GM13976 (cell line): ENCODE results near the gene ATP2B2.

Experiments used
- DNase-seq: peaks from one replicate; pipeline ENCODE4 v3.0.0; 2012; ENCODE audit warnings: low spot score
- CTCF ChIP-seq: IDR thresholded peaks from 2 replicates; pipeline ENCODE4 v1.5.1; 2012; ENCODE audit warnings: borderline replicate concordance, mild to moderate bottlenecking; ENCODE audit not compliant: insufficient read depth; ENCODE audit errors: extremely low read depth, missing control alignments, control extremely low read depth
- in situ Hi-C: fragments of 300-500 bp; cut with MboI; formaldehyde crosslinking; loops from one replicate; pipeline ENCODE4 v1.12.0; 2022; ENCODE audit warnings: low sequenced_read_pairs, mixed read lengths, inconsistent platforms; ENCODE audit not compliant: unreplicated experiment

The ATP2B2 gene

DNA sequence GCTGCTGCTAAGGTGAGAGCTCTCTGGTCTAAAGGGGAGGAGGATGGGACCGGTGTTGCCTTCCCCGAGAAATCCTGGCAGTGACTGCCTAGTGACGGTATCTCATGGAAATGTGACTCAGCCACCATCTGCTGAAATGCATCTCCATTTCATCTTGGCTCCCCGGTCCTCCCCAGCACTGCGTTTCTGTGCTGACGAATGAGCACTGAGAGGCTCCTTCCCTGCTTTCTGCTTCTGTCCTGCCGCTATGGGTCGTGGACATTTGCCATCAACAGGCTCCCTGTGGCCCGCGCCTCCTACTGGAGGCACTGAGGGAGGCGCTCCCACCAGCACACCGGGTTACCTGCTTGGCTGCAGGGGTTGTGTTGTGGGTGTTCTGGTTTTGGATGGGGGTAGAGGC is 170.9 kb downstream of the ATP2B2 start:
- DNase-seq, result no peak
- in situ Hi-C loops, result no loop called here
- no peak for TF ChIP-seq CTCF

DNA sequence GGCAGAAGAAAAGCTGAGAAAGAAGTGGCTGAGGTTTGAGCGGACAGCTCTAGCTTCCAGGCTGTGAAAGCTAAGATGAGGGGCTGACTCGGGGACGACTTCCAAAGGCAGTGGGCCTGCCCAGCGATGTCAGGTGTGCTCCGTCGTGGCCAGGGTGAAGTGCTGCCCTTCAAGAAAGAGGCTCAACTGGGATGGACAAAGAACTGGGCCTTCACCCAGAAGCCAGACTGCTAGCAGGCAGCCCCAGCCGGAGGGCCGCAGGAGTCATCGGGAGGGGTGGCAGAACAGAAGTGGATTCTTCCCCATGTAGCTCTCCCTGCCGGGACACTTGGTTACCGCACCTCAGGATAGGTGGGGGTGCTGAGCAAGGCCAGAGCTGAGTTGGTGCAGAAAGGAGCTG is 171.3 kb downstream of the ATP2B2 start:
- no peak for TF ChIP-seq CTCF
- in situ Hi-C loops, result no loop called here
- no peak for DNase-seq

GRCh38 chr3:10333349-10333650 is 172.1 kb downstream of the ATP2B2 start:
- peak; percentile 41 for DNase-seq
- in situ Hi-C loops, result no loop called here
- TF ChIP-seq CTCF, result no peak

GRCh38 chr3:10332481-10333348 is 172.7 kb downstream of the ATP2B2 start:
- TF ChIP-seq CTCF, result no peak
- DNase-seq, result no peak
- in situ Hi-C loops, result no loop called here

DNA sequence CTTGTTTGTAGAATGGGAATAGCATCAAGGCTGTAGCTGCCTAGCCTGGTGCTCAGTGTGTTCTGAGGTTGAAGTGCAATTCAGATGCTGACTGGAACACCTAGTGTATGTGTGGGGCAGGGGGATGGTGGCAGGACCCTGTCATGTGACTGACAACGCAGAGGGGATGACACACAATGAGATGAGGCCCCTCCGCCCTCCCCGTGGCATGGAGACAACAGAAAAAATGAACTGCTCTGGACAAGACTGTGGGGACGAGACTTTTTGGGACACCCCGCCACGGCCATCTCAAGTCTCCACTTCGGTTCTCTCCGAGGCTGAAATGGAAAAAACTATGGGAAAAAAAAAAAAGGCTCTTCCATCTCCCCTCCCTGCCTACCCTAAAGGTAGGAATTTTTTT is 174.1 kb downstream of the ATP2B2 start:
- no peak for TF ChIP-seq CTCF
- DNase-seq, result no peak
- in situ Hi-C loops, result no loop called here

GRCh38 chr3:10330319-10330718 is 175.1 kb downstream of the ATP2B2 start:
- no peak for TF ChIP-seq CTCF
- in situ Hi-C loops, result no loop called here
- DNase-seq, result no peak
